Hair follicular keratinocyte (primary cell): Measurements from ENCODE around the gene TP73. TPM values are rescaled to one million over a fixed set of nuclear protein-coding genes. Genes with fewer than 3 reads are reported as not detected.

Experiments used
- total RNA-seq: library from RNA; depleted of rRNA; stranded (reverse); fragments of >200 nt; gene quantifications from 2 replicates; pipeline ENCODE4 v1.2.3, GENCODE V29; 2015

The TP73 gene
- total RNA-seq, result 0.55 and 2.1 TPM in 2 replicates

DNA sequence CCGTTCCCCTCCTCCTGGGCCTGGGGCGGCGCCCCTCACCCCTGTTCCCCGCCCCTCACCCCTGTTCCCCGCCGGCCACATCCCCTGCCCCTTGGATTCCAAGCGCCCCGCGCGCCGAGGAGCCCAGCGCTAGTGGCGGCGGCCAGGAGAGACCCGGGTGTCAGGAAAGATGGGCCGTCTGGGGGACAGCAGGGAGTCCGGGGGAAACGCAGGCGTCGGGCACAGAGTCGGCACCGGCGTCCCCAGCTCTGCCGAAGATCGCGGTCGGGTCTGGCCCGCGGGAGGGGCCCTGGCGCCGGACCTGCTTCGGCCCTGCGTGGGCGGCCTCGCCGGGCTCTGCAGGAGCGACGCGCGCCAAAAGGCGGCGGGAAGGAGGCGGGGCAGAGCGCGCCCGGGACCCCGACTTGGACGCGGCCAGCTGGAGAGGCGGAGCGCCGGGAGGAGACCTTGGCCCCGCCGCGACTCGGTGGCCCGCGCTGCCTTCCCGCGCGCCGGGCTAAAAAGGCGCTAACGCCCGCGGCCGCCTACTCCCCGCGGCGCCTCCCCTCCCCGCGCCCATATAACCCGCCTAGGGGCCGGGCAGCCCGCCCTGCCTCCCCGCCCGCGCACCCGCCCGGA, at the start of gene TP73:
TSS of gene TP73 (plus strand) at position 587 of the 618 bp plus-strand sequence. CDS start 29,850 bp downstream, outside the sequence.

DNA sequence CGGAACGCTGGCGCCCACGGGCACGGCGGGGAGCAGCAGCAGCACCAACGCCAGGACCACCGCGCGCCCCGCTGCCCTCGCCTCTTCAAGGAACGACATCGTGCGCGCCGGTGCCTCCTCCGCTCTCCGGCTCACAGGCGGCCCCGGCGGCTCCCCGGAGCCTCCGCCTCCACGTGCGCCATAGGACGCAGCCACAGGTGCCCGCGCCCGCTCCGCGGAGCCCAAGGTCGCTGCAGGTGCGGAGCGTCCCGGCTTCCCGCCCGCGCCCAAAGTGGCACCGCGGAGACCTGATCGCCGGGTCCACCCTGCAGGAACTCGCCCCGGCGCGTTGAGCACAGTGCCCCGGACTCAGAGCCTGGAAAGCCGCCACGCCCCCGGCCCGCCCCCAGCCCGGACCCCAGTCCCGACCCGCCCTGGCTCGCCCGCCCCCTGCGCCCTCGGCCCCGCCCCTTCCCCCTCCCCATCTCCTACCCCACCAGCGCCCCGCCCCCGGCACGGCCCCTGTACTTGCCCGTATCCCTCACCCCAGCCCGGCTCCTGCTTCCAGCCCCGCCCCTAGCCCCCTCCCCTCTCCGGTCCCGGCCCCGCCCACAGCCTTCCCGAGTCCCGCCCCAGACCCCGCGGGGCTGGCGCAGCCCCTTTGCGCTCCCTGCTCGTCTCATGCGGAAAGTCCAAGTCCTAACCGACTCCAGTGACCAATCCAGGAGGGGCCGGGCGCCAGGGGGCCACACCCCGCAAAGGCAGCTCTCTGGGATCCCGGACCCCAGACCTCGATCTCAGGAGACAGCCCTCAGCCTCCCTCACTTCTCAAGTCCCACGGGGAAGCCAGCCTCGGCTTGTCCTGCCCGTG, 40.9 kb upstream of the TP73 start, which contains the start of gene MEGF6:
TSS of gene MEGF6 (minus strand) at position 339 of the 850 bp plus-strand sequence. CDS start at position 99, 240 bp downstream.

DNA sequence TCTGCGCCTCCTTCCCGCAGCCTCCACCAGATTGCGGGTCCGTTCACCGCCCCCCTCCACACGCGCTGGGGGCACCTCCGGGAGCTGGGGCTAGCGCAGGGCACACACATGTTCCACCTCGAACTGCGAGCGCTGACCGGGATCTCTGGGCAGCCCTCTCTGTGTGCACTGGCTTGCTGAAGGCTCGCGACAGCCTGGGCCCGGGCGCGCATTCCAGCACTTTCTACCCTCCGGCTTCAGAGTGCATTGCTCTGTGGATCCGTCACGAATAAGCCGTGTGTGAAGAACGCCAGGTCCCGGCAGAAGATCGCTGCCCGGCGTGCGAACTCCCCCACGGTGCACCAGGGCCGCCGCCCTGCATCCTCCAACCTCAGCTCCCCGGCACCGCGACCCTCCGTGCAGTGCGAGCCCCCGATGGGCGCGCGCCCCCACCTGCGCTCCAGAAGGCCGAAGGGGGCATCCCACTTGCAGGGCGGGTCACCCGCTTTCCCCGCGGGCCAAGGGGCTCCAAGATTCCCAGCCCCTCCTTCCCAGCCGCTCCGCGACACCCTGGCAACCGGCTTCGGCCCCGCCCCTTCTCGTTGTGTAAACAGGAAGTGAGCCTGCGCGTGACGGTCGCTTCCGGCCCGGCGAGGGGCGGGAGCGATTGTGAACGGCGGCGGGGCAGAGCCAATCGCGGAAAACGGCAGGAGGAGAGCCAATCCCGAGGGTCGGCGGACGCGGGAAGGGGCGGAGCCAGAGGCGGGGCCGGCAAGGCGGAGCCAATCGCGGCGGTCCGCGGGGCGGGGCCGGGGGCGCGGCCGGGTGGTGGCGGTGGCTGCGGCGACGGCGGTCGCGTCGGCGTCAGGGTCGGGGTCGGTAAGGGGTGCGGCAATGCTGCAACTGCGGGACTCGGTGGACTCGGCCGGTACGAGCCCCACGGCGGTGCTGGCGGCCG, 27.8 kb upstream of the TP73 start, which contains the start of gene TPRG1L:
TSS of gene TPRG1L (plus strand) at position 816 of the 937 bp plus-strand sequence. CDS start at position 874, 58 bp downstream.

GRCh38 chr1:3649342-3650247, 2.7 kb upstream of the TP73 start, which contains the start of gene WRAP73:
Gene WRAP73, minus strand, starts transcription at chr1:3650103. Its CDS starts 104 bp downstream, at chr1:3649999.

GRCh38 chr1:3752400-3752945, 100.2 kb downstream of the TP73 start, which contains the start of gene CCDC27:
Gene CCDC27, plus strand, starts transcription at chr1:3752450. Its CDS starts 32 bp downstream, at chr1:3752482.

GRCh38 chr1:3772715-3773571, 120.6 kb downstream of the TP73 start, which contains the start of gene SMIM1:
Gene SMIM1, plus strand, starts transcription at chr1:3772749. Its CDS starts 2,625 bp downstream, at chr1:3775374.

Other genes with a start within 250 kb of the TP73 start
- gene ARHGEF16, start 197.9 kb upstream of the TP73 start, total RNA-seq, result 10.5 and 15.3 TPM in 2 replicates
- 1.2 and 2.4 TPM in 2 replicates for gene MEGF6, start 41.0 kb upstream of the TP73 start, total RNA-seq
- gene TPRG1L, start 27.5 kb upstream of the TP73 start, total RNA-seq, result 15.2 and 19.9 TPM in 2 replicates
- gene WRAP73, start 2.4 kb upstream of the TP73 start, total RNA-seq, result 14.2 and 39.6 TPM in 2 replicates
- not detected in 2 replicates for gene CCDC27, start 99.9 kb downstream of the TP73 start, total RNA-seq
- gene SMIM1, start 120.2 kb downstream of the TP73 start, total RNA-seq, result 11.9 TPM in 1 of 2 replicates, not detected in the other
- 32.7 and 35.5 TPM in 2 replicates for gene LRRC47, start 144.0 kb downstream of the TP73 start, total RNA-seq
- 18.3 and 26.9 TPM in 2 replicates for gene CEP104, start 204.7 kb downstream of the TP73 start, total RNA-seq
- gene DFFB, start 205.0 kb downstream of the TP73 start, total RNA-seq, result 5.6 and 6.4 TPM in 2 replicates
- gene C1orf174, start 247.8 kb downstream of the TP73 start, total RNA-seq, result 26.0 and 34.2 TPM in 2 replicates